NK-92 (cell line): ENCODE results near the gene FGF1.
"Not testable (repeated sequence)": the region's sequence is repeated elsewhere in the genome, so short reads cannot be mapped to it uniquely, and the experiment has no call there.

Experiments
- DNase-seq: peaks from one replicate; lab custom pipeline; 2025; ENCODE audit not compliant: unreplicated experiment; lab: John Stamatoyannopoulos, UW

The FGF1 gene

DNA sequence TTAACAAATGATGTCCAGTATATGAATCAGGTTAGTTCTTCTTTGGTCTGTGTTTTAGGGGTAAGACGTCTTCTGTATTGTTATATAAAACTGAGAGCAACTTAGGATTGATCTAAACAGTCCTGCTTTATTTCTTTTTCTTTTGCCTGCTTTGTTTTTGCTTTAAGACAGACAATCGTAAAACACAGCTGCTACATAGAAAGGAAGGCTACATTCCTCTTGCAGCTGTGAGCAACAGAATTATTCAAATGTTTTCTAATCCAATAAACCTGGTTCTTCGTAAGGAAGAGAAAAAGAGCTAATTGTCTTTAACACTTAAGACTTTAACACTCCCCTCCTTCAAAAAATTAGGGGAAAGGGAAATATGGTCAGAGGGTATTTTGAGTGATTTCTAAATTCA, 14.6 kb downstream of the FGF1 start:
- DNase-seq, result no peak

- DNase-seq, result no peak
These were observed 15.1 kb downstream of the FGF1 start for GRCh38 chr5:142670804-142671203.

- no peak for DNase-seq
These were observed 16.4 kb downstream of the FGF1 start for GRCh38 chr5:142669477-142669876.

DNA sequence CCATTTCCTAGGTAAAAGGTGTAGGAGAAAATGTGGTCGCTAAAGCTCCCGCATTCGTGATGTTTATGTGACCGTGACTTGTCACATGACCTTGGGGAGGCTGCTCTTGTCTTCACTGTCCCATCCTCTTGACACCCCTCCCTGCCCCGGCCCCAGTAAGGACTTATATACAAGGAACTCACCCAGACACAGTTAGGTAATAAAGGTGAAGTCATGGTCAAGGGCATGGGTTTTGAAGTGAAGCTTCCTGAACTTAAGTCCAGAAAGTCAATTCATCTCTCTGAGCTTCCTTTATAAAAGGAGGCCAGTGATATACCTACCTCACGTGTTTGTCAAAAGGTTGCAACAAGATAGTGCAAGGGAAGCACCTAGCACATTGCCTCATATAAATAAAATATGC, 17.6 kb downstream of the FGF1 start:
- no peak for DNase-seq

DNA sequence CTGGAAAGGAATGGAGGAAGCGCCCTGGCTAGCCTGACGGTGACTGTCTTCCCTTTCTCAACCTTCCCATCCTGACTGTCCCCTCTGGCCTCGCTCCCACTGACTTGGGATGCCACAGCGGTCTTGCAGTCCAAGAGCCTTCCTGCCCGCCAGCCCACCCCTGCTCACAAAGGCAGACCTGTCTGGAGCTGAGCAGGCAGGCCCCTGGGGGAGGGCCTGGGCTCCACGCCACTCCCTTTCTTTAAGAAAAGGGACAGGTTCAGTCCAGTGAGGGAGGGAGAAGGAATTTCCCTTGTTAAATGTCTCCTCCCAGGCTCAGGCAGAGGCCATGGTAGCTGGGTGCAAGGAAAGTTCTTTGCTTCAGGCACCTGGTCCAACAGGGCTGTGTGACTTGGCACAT, 18.1 kb downstream of the FGF1 start:
- no peak for DNase-seq

DNA sequence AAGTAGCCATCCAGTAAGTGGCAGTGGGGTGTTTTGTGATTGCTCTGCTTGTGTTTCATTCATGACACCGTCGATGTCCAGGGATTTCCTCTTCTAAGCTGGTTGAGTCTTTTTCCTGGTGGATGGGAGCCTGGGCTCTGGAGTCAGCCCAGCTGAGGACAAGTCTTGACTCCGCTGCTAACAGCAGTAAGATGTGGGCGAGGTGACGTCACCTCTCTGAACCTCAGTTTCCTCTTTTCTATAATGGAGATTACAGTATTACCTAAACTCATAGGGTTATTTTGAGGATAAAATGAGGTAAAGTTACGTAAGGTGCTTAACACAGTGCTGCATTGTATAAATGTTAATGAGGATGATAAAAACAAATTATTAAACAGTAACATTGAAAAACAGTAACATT, 21.3 kb downstream of the FGF1 start:
- no peak for DNase-seq

- DNase-seq, result no peak
These were observed 21.8 kb downstream of the FGF1 start for GRCh38 chr5:142664067-142664466.

DNA sequence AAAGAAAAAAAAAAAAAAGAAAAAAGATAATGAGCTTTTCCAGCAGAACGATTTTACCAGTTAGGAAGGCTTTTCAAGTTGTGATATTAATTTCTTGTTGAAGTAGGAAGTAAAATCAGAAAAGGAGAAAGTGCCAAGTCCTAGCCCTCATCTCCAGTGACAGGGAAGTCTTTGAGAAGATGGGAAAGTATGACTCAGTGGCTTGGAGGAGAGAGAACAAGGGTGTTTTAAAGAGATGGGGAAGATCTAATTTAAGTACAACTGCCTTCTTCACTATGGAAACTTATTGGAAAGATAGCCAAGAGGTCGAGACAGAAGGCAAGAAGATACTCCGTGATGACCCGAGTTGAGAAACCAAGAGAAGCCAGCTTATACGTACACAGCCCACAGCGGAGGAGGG, 22.6 kb downstream of the FGF1 start:
- DNase-seq, result no peak

DNA sequence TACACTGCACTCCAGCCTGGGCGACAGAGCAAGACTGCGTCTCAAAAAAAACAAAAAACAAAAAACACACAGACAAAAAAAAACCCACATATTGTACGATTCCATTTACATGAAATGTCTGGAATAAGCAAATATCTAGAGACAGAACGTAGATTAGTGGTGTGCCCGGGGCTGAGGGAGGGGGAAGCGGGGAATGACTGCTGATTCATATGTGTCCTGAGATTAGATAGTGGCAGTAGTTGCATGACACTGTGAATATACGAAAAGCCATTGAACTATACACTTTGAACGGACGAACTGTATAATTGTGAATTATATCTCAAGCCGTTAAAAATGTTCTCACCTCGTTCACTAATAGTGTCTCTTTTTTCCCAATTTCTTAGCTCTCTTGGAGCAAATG, 23.9 kb downstream of the FGF1 start:
- DNase-seq, result no peak

GRCh38 chr5:142661143-142661542, 24.7 kb downstream of the FGF1 start:
- DNase-seq, result no peak

- no peak for DNase-seq
These were observed 25.2 kb downstream of the FGF1 start for GRCh38 chr5:142660731-142661130.

- DNase-seq, result no peak
These were observed 25.7 kb downstream of the FGF1 start for GRCh38 chr5:142660196-142660595.

DNA sequence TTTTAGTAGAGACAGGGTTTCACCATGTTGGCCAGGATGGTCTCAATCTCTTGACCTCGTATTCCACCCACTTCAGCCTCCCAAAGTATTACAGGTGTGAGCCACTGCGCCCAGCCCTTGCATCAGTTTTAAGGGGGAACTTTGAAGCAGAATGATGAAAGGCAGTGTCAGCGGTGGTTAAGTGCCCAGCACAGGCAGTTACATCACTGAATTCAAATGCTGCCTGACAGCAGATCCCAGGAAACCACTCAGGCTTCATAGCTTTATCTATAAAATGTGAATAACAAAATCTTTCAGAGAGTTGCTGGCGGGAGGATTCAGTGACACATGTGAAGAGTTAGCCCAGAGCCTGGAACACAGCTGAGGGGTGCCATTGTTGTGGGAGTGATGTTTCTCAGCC, 26.5 kb downstream of the FGF1 start:
- DNase-seq, result no peak

- no peak for DNase-seq
These were observed 27.6 kb downstream of the FGF1 start for GRCh38 chr5:142658278-142658677.

GRCh38 chr5:142657446-142657845, 28.4 kb downstream of the FGF1 start:
- DNase-seq, result no peak

GRCh38 chr5:142655339-142656267, 30.3 kb downstream of the FGF1 start:
- no peak for DNase-seq

- DNase-seq, result no peak
These were observed 31.3 kb downstream of the FGF1 start for GRCh38 chr5:142654578-142655058.

DNA sequence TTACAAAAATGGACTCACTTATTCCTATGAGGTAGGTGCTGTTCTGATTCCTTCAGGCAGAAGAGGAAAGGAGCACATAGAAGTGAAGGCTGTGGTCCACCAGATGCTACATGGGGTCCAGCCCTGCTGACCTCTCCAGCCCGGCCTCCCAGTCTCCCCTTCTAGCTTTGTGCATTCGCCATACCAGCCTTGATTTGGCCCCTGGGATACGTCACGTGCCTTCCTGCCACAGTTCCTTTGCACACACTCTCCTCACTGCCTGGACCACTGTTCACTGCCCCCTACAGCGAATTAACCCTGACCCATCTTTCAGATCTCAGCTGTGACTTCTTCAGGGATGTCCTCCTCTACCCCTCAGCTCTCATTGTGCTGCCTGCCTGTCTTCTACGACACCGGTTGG, 32.6 kb downstream of the FGF1 start:
- no peak for DNase-seq

- DNase-seq, result no peak
These were observed 33.3 kb downstream of the FGF1 start for GRCh38 chr5:142652563-142652962.

- DNase-seq, result no peak
These were observed 35.0 kb downstream of the FGF1 start for GRCh38 chr5:142650881-142651280.

DNA sequence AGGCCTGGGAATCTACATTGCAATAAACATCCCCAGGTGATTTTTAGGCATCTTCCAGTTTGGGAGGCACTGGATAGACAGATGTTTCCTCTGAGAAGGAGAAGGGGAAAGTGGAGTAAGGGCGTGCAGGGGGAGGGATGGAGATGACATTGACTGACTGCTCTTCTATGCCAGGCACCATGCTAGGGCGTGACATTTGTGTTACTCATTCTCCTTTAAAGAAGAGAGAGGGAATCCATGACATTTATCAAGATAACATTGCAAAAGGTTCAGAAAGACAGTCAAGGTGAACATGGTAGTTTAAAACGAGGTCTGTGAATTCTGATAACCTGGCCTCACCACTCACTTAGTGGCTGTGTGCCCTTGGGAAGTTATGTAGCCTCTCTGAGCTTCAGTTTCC, 35.8 kb downstream of the FGF1 start:
- DNase-seq, result no peak

- not testable (repeated sequence) for DNase-seq
These were observed 37.8 kb downstream of the FGF1 start for GRCh38 chr5:142648108-142648507.

GRCh38 chr5:142645456-142645855, 40.4 kb downstream of the FGF1 start:
- no peak for DNase-seq
